ENCODE measurements around the gene MLF2. TPM values are rescaled to one million over a fixed set of nuclear protein-coding genes. Genes with fewer than 3 reads are reported as not detected.

Gene MLF2
- total and polyA plus RNA-seq, 9 of the 15 experiments (the other 6 are each of a cell fraction or from before 2014, with no cell fraction given) = 11.4 to 190 (median 139) TPM

GRCh38 chr12:6752921-6753771 is at the start of gene MLF2 (continued):
- TF ChIP-seq E2F1 (CRISPR knock-in tag; IDR thresholded peaks at IDR 0.05) (no peak), NCOA6 (IDR thresholded peaks at IDR 0.05) (no peak), ZNF3 (CRISPR knock-in tag; IDR thresholded peaks at IDR 0.05) (no peak), NUFIP1 (IDR thresholded peaks at IDR 0.05; ENCODE audit: partially characterized antibody) (no peak), CBX1 (IDR thresholded peaks at IDR 0.05; ENCODE audit: low read depth) (peak; percentile 35; the same call in 1 of the 2 replicates), HMBOX1 (IDR thresholded peaks at IDR 0.05) (no peak), MAX (CRISPR knock-in tag; IDR thresholded peaks at IDR 0.05) (no peak; the same call in 1 of the 2 replicates), RFX7 (CRISPR knock-in tag; IDR thresholded peaks at IDR 0.05) (no peak), SP2 (IDR thresholded peaks at IDR 0.05; ENCODE audit: extremely low read depth, low read depth, low read length, poor library complexity, severe bottlenecking) (no peak), ZBTB33 (CRISPR knock-in tag; IDR thresholded peaks at IDR 0.05) (peak; percentile 74), NR2C2 (CRISPR knock-in tag; IDR thresholded peaks at IDR 0.05) (no peak), NR2C2 (tag; IDR thresholded peaks at IDR 0.05) (peak; percentile 64; the same call in 1 of the 2 replicates), ZNF398 (CRISPR knock-in tag; IDR thresholded peaks at IDR 0.05) (no peak), XRCC5 (IDR thresholded peaks at IDR 0.05; ENCODE audit: low read depth, low read length) (no peak), RCOR1 (IDR thresholded peaks at IDR 0.05; ENCODE audit: borderline replicate concordance in 1 of 2, low read depth in 2 of 2, low read length in 2 of 2) (peak in 1 of 2 experiments; percentile 60; a peak in 1 of 4 replicates), ZNF217 (CRISPR knock-in tag; IDR thresholded peaks at IDR 0.05) (no peak), MCM5 (IDR thresholded peaks at IDR 0.05; ENCODE audit: low read depth) (no peak), PURB (CRISPR knock-in tag; IDR thresholded peaks at IDR 0.05; ENCODE audit: low read depth) (no peak), NCOA4 (IDR thresholded peaks at IDR 0.05; ENCODE audit: partially characterized antibody) (no peak), PHF8 (IDR thresholded peaks at IDR 0.05; ENCODE audit: borderline replicate concordance, low read length) (peak; percentile 84; the same call in 1 of the 2 replicates)

All from K562 (cell line).